Lower leg skin (tissue), 4 donors: ENCODE measurements around the gene DCLK2. TPM values are rescaled to one million over a fixed set of nuclear protein-coding genes. Genes with fewer than 3 reads are reported as not detected.
A peak's percentile ranks its signal among the peaks of the same experiment; 100 is the strongest.

Source experiments
- DNase-seq, 2 donors: peaks; one replicate each; pipeline ENCODE4 v3.0.0-alpha.2; 2019; ENCODE audit warnings: low spot score in 2 of 2
- H3K4me3 ChIP-seq: fragments of 200-600 bp; sonication (generic); 2 replicates; pipeline ENCODE4 v1.5.1; 2017; ENCODE audit warnings: mild to moderate bottlenecking, low read depth; ENCODE audit not compliant: poor library complexity, severe bottlenecking
- CTCF ChIP-seq, 3 donors: fragments of 450-650 bp; IDR thresholded peaks; one replicate each; pipeline ENCODE4 v1.5.1; 2016; ENCODE audit warnings: antibody characterized with exemption in 3 of 3, mild to moderate bottlenecking in 3 of 3, moderate library complexity in 2 of 3
- POLR2A ChIP-seq, 2 donors: fragments of 450-650 bp; IDR thresholded peaks; one replicate each; pipeline ENCODE4 v1.6.1; 2016 to 2017; ENCODE audit warnings: antibody characterized with exemption in 2 of 2, mild to moderate bottlenecking in 1 of 2, moderate library complexity in 1 of 2
- WGBS, 2 donors: methylation state at CpG; one replicate each; pipeline ENCODE4 v1.1.5; 2018; 5-methylcytosine and 5-hydroxymethylcytosine counted together
- intact Hi-C: fragments of 100-400 bp; cut with DNase I; formaldehyde crosslinking; loops from one replicate; pipeline ENCODE4 v1.15.0; 2023; ENCODE audit warnings: low total_unique reads
- total RNA-seq, 4 donors: library from RNA; depleted of rRNA; stranded (reverse); fragments of >200 nt; gene quantifications; one replicate each; pipeline ENCODE4 v1.1.0, GENCODE V29; 2016

DCLK2 gene
- total RNA-seq, 4 donors from 2014 or later = 0.59 to 2.3 (median 1.5) TPM

GRCh38 chr4:150280975-150281374, 202.7 kb downstream of the DCLK2 start:
- no peak for DNase-seq
- H3K4me3 ChIP-seq = no peak overlapping the region
- no peak for TF ChIP-seq POLR2A (IDR thresholded peaks at IDR 0.05)
- no peak for TF ChIP-seq CTCF (IDR thresholded peaks at IDR 0.05)
- intact Hi-C loops = no loop called here
- 95 to 97% methylated on average over 8 of the region's 8 CpGs for WGBS, 2 donors

- H3K4me3 ChIP-seq = no peak overlapping the region
- DNase-seq = no peak
- TF ChIP-seq POLR2A (IDR thresholded peaks at IDR 0.05) = no peak
- no peak for TF ChIP-seq CTCF (IDR thresholded peaks at IDR 0.05)
- WGBS, 2 donors = 58 to 78% methylated on average over 1 of the region's 1 CpG
- intact Hi-C loops = no loop called here
Measured at GRCh38 chr4:150283689-150284088, 205.4 kb downstream of the DCLK2 start.

GRCh38 chr4:150286656-150287055, 208.4 kb downstream of the DCLK2 start:
- TF ChIP-seq CTCF (IDR thresholded peaks at IDR 0.05) (no peak), POLR2A (IDR thresholded peaks at IDR 0.05) (no peak)
- DNase-seq = no peak
- 80 to 83% methylated on average over 6 of the region's 6 CpGs for WGBS, 2 donors
- H3K4me3 ChIP-seq = no peak overlapping the region
- intact Hi-C loops = no loop called here

- DNase-seq = no peak
- 77 to 83% methylated on average over 2 of the region's 2 CpGs for WGBS, 2 donors
- intact Hi-C loops = no loop called here
- no peak overlapping the region for H3K4me3 ChIP-seq
- no peak for TF ChIP-seq CTCF (IDR thresholded peaks at IDR 0.05)
- TF ChIP-seq POLR2A (IDR thresholded peaks at IDR 0.05) = no peak
Measured at GRCh38 chr4:150289198-150289597, 211.0 kb downstream of the DCLK2 start.

GRCh38 chr4:150289881-150290280, 211.6 kb downstream of the DCLK2 start:
- WGBS, 2 donors = 82 to 83% methylated on average over 3 of the region's 3 CpGs
- intact Hi-C loops = no loop called here
- DNase-seq = no peak
- TF ChIP-seq POLR2A (IDR thresholded peaks at IDR 0.05) (no peak), CTCF (IDR thresholded peaks at IDR 0.05) (no peak)
- no peak overlapping the region for H3K4me3 ChIP-seq

- 92 to 100% methylated on average over 1 of the region's 1 CpG for WGBS, 2 donors
- peak in 1 of 2 donors; percentile 31 for DNase-seq
- TF ChIP-seq POLR2A (IDR thresholded peaks at IDR 0.05) (no peak), CTCF (IDR thresholded peaks at IDR 0.05) (no peak)
- intact Hi-C loops = no loop called here
- no peak overlapping the region for H3K4me3 ChIP-seq
Measured at GRCh38 chr4:150297861-150298474, 219.7 kb downstream of the DCLK2 start.
